ENCODE results near the gene MYRIP.

GRCh38 chr3:40228792-40229350 lies 419.5 kb downstream of the MYRIP start:
- TF ChIP-seq TAF1 (conservative IDR thresholded peaks at IDR 0.05) (no peak), EGR1 (IDR thresholded peaks at IDR 0.05; ENCODE audit: low read depth in 2 of 2) (no peak), CTCF (IDR thresholded peaks at IDR 0.05; ENCODE audit: low read depth, low read length, missing input control) (no peak)

All from liver (tissue), 3 donors.